ENCODE data around the gene CHIC2.

CHIC2 gene

GRCh38 chr4:54092405-54093323, 28.3 kb upstream of the CHIC2 start:
- in situ Hi-C loops (cut with HindIII; ENCODE audit: low sequenced_read_pairs) = no loop called here
- no peak for TF ChIP-seq CTCF (IDR thresholded peaks at IDR 0.05; ENCODE audit: low read depth, low read length)
- no peak for DNase-seq (ENCODE audit: low read depth, low spot score)
- H3K4me3 ChIP-seq (ENCODE audit: low read depth, low read length) = peak overlapping the region; percentile 45

GRCh38 chr4:54091637-54092404, 27.4 kb upstream of the CHIC2 start:
- peak overlapping the region; percentile 45 for H3K4me3 ChIP-seq (ENCODE audit: low read depth, low read length)
- TF ChIP-seq CTCF (IDR thresholded peaks at IDR 0.05; ENCODE audit: low read depth, low read length) = no peak
- DNase-seq (ENCODE audit: low read depth, low spot score) = peak; percentile 67
- in situ Hi-C loops (cut with HindIII; ENCODE audit: low sequenced_read_pairs) = no loop called here

GRCh38 chr4:54090804-54091623, 26.6 kb upstream of the CHIC2 start:
- peak overlapping the region; percentile 45 for H3K4me3 ChIP-seq (ENCODE audit: low read depth, low read length)
- DNase-seq (ENCODE audit: low read depth, low spot score) = no peak
- no peak for TF ChIP-seq CTCF (IDR thresholded peaks at IDR 0.05; ENCODE audit: low read depth, low read length)
- in situ Hi-C loops (cut with HindIII; ENCODE audit: low sequenced_read_pairs) = no loop called here

- TF ChIP-seq CTCF (IDR thresholded peaks at IDR 0.05; ENCODE audit: low read depth, low read length) = no peak
- in situ Hi-C loops (cut with HindIII; ENCODE audit: low sequenced_read_pairs) = no loop called here
- no peak overlapping the region for H3K4me3 ChIP-seq (ENCODE audit: low read depth, low read length)
- no peak for DNase-seq (ENCODE audit: low read depth, low spot score)
These were observed 26.0 kb upstream of the CHIC2 start for GRCh38 chr4:54090404-54090803.

- DNase-seq (ENCODE audit: low read depth, low spot score) = no peak
- H3K4me3 ChIP-seq (ENCODE audit: low read depth, low read length) = no peak overlapping the region
- TF ChIP-seq CTCF (IDR thresholded peaks at IDR 0.05; ENCODE audit: low read depth, low read length) = no peak
- in situ Hi-C loops (cut with HindIII; ENCODE audit: low sequenced_read_pairs) = no loop called here
These were observed 25.5 kb upstream of the CHIC2 start for GRCh38 chr4:54089875-54090274.

DNA sequence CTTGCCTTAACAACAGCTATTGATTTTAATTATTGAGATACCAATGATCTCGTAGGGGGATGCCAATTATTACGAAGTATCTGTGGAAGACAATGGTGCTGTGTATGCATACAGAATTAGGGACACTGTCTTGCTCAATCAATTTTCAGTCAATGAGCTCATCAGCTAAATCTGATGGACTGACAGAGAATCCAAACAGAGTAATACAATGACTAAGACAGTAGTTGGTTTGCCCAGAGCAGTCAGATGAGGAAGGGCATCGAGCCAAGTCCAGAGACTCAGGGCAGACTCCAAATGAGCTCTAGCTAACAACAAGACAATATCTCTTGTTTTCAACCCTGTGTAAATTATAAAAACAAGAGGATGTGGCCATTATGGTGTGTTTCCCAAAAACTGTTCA, 20.9 kb upstream of the CHIC2 start:
- DNase-seq (ENCODE audit: low read depth, low spot score) = peak; percentile 82
- in situ Hi-C loops (cut with HindIII; ENCODE audit: low sequenced_read_pairs) = no loop called here
- TF ChIP-seq CTCF (IDR thresholded peaks at IDR 0.05; ENCODE audit: low read depth, low read length) = no peak
- no peak overlapping the region for H3K4me3 ChIP-seq (ENCODE audit: low read depth, low read length)
